Measurements from ENCODE around the gene RGS17.
A peak's percentile ranks its signal among the peaks of the same experiment; 100 is the strongest.

The RGS17 gene

GRCh38 chr6:153073841-153074240, 57.2 kb downstream of the RGS17 start:
- no peak overlapping the region for H3K27ac Mint-ChIP-seq
- no peaks in the 10 kb centered on the region for H3K36me3 Mint-ChIP-seq (ENCODE audit: low read depth)
- no peaks in the 10 kb centered on the region for H3K27me3 Mint-ChIP-seq (ENCODE audit: low read depth)
- no peaks in the 10 kb centered on the region for H3K4me1 Mint-ChIP-seq
- no peaks in the 10 kb centered on the region for H3K9me3 Mint-ChIP-seq
- no peak overlapping the region for H3K4me3 Mint-ChIP-seq
- no peak for TF ChIP-seq CTCF (IDR thresholded peaks at IDR 0.05; ENCODE audit: unreplicated experiment in 3 of 3)

DNA sequence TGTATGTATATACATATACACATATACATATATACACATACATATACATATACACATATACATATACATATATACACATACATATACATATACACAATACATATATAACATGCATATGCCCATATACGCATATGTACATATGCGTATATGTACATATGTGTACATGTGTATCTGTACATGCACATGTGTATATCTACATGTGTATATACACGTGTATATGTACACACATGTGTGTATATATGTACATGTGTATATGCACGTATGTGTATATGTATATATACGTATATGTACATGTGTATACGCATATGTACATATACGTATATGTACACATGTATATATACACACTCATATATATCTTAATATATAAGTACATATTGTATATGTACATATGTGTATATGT, 60.3 kb downstream of the RGS17 start:
- H3K27ac Mint-ChIP-seq, result no peak overlapping the region
- peaks cover 6% of the 10 kb centered on the region for H3K36me3 Mint-ChIP-seq (ENCODE audit: low read depth)
- no peak for TF ChIP-seq CTCF (IDR thresholded peaks at IDR 0.05; ENCODE audit: unreplicated experiment in 3 of 3)
- H3K27me3 Mint-ChIP-seq (ENCODE audit: low read depth), result no peaks in the 10 kb centered on the region
- H3K4me3 Mint-ChIP-seq, result no peak overlapping the region
- no peaks in the 10 kb centered on the region for H3K4me1 Mint-ChIP-seq
- peaks cover 14% of the 10 kb centered on the region for H3K9me3 Mint-ChIP-seq

DNA sequence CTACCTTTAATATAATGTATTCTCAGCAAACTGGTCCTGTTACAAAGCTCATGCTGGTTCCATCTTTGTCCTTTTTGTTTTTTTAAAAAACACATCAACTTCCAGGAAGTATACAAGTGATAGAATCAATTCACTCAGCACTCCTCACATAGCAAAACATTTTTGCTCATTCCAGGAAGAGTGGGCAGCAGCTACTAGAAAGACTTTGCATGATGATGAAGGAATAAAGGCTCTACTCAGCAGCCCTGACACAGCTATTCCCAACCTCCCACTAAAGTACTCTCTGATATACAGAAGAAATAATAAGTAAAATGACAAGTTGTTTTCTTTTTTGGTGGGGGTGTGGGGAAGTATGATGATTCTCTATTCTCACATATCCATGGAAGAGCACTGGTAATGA, 61.2 kb downstream of the RGS17 start:
- TF ChIP-seq CTCF (IDR thresholded peaks at IDR 0.05; ENCODE audit: unreplicated experiment in 3 of 3), result no peak

DNA sequence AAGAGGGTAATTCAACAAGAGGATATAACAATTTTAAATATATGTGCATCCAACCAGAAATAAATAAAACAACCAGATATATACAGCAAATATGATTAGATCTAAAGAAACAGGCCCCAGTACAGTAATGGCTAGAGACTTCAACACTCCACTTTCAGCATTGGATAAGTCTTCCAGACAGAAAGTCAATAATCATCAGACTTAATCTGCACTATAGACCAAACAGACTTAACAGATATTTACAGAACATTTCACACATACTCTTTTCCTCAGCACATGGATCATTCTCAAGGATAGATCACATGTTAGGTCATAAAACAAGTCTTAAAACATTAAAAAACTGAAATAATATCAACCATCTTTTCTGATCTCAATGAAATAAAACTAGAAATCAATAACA, 65.9 kb downstream of the RGS17 start:
- Mint-ChIP-seq H3K4me3 (no peak overlapping the region), H3K4me1 (no peaks in the 10 kb centered on the region), H3K36me3 (ENCODE audit: low read depth) (peaks cover 11% of the 10 kb centered on the region), H3K9me3 (peaks cover 38% of the 10 kb centered on the region), H3K27ac (no peak overlapping the region), H3K27me3 (ENCODE audit: low read depth) (no peaks in the 10 kb centered on the region)
- TF ChIP-seq CTCF (IDR thresholded peaks at IDR 0.05; ENCODE audit: unreplicated experiment in 3 of 3), result no peak

More for the DNA sequence above, 61.2 kb downstream of the RGS17 start:
- Mint-ChIP-seq H3K27me3 (ENCODE audit: low read depth) (no peaks in the 10 kb centered on the region), H3K36me3 (ENCODE audit: low read depth) (peaks cover 6% of the 10 kb centered on the region), H3K4me1 (no peaks in the 10 kb centered on the region), H3K4me3 (no peak overlapping the region), H3K27ac (peak overlapping the region in 2 of 3 experiments; percentile 6 to 40), H3K9me3 (peaks cover 19% of the 10 kb centered on the region)

DNA sequence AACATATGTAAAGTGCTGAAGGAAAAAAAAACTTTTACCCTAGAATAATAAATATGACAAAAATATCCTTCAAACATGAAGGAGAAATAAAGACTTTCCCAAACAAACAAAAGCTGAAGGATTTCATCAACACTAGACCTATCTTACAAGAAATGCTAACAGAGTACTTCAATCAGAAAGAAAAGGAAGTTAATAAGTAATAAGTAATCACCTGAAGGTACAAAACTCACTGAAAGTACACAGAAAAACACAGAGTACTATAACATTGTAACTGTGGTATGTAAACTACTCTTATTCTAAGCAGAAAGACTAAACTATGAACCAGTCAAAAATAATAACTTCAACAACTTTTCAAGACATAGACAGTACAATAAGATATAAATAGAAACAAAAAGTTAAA, 67.1 kb downstream of the RGS17 start:
- no peak overlapping the region for H3K27ac Mint-ChIP-seq
- peaks cover 11% of the 10 kb centered on the region for H3K36me3 Mint-ChIP-seq (ENCODE audit: low read depth)
- TF ChIP-seq CTCF (IDR thresholded peaks at IDR 0.05; ENCODE audit: unreplicated experiment in 3 of 3), result no peak
- no peak overlapping the region for H3K4me3 Mint-ChIP-seq
- H3K27me3 Mint-ChIP-seq (ENCODE audit: low read depth), result no peaks in the 10 kb centered on the region
- no peaks in the 10 kb centered on the region for H3K4me1 Mint-ChIP-seq
- peaks cover 38% of the 10 kb centered on the region for H3K9me3 Mint-ChIP-seq

DNA sequence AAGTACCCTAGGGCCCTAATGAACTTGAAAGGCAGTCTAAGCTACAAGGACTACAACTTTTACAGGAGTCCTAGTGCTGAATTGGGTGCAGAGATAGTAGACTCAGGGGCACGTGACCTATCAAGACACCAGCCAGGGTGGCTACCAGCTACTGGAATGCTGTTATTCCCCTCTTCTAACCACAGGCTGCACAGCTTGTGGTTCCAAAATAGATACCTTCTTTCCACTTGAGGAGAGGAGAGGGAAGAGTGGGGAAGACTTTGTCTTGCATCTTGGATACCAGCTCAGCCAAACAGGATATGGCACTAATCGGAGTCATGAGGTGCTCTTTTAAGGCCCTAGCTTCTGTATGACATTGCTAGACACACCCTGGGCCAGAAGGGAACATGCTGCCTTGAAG, 68.6 kb downstream of the RGS17 start:
- Mint-ChIP-seq H3K4me3 (no peak overlapping the region), H3K36me3 (ENCODE audit: low read depth) (peaks cover 11% of the 10 kb centered on the region), H3K27ac (no peak overlapping the region), H3K4me1 (no peaks in the 10 kb centered on the region), H3K9me3 (peaks cover 32% of the 10 kb centered on the region), H3K27me3 (ENCODE audit: low read depth) (no peaks in the 10 kb centered on the region)
- TF ChIP-seq CTCF (IDR thresholded peaks at IDR 0.05; ENCODE audit: unreplicated experiment in 3 of 3), result no peak

Data from nephron (organoid).